GM12864 (cell line): ENCODE results near the gene VASH1.

Experiments used
- DNase-seq: peaks from one replicate; pipeline ENCODE4 v3.0.0-alpha.2; 2011; ENCODE audit warnings: low read depth
- H3K4me3 ChIP-seq: 2 replicates; pipeline ENCODE4 v1.5.1; 2011; ENCODE audit warnings: mild to moderate bottlenecking, low read depth, low read length, control low read depth
- TF ChIP-seq, protein P1 (sequence below): IDR thresholded peaks from 2 replicates; pipeline ENCODE4 v1.5.1; 2011; ENCODE audit warnings: low read depth, mild to moderate bottlenecking, moderate library complexity, low read length, control low read depth, inconsistent platforms; ENCODE audit errors: missing control alignments

VASH1 gene

DNA sequence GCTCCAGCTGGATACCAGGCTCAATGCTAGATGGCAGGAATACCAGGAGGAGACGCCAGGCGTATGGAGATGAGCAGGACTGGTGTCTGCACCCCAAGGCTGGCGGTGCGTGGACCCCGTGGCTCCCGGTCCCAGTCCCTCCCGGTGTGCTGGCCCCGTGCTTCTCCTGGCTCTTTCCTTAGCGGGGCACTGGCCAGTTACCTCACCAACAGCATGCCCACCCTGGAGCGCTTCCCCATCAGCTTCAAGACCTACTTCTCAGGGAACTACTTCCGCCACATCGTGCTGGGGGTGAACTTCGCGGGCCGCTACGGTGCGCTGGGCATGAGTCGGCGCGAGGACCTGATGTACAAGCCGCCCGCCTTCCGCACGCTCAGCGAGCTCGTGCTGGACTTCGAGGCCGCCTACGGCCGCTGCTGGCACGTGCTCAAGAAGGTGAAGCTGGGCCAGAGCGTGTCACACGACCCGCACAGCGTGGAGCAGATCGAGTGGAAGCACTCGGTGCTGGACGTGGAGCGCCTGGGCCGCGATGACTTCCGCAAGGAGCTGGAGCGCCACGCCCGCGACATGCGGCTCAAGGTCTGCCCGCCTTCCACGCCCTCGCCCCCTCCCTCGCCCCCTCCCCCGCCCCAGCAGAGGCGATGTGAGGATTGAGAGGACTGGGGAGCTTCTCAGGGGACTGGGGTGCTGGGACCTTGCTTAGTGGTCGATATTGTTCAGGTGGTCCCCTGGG lies 14.6 kb downstream of the VASH1 start:
- TF ChIP-seq, protein P1, sequence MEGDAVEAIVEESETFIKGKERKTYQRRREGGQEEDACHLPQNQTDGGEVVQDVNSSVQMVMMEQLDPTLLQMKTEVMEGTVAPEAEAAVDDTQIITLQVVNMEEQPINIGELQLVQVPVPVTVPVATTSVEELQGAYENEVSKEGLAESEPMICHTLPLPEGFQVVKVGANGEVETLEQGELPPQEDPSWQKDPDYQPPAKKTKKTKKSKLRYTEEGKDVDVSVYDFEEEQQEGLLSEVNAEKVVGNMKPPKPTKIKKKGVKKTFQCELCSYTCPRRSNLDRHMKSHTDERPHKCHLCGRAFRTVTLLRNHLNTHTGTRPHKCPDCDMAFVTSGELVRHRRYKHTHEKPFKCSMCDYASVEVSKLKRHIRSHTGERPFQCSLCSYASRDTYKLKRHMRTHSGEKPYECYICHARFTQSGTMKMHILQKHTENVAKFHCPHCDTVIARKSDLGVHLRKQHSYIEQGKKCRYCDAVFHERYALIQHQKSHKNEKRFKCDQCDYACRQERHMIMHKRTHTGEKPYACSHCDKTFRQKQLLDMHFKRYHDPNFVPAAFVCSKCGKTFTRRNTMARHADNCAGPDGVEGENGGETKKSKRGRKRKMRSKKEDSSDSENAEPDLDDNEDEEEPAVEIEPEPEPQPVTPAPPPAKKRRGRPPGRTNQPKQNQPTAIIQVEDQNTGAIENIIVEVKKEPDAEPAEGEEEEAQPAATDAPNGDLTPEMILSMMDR = no peak
- DNase-seq = no peak
- H3K4me3 ChIP-seq = no peak overlapping the region

DNA sequence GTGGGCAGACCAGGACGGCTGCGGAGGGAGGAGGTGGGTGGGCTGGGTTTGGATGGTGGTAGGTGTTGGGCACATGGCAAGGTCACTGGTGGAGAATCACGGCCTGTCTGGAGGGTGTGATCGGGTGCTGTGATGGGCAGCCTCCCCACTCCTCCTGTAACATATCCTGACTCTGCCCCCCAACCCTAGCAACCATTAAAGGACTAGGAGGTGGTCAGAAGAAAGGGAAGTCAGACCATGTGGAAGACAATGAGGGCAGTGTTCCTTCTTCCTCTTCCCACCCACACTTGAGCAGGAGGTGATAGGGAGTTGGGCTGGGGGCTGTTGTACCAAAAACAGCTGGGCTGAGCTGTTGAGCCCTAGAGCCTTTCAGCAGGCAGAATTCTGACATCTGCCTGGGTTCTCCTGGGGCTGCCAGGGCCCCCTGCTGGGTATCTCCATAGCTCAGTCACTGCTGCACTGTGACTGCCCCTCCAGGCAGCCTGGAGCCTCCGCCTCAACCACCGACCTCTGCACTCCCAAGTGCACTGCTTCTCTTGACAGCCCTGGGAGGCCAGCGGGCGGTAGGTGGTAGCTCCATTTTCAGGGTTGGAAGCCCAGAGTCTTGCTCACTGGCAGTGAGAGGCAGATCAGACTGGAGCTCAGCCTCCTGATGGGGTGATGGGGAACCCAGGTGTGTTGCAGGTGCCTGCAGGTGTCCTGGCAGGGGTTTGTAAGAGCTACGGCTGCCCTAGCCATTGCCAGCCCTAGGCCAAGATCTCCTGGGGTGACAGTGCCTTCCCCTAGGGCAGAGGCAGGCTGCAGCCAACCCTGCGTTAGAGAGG lies 15.4 kb downstream of the VASH1 start:
- H3K4me3 ChIP-seq = no peak overlapping the region
- TF ChIP-seq, protein P1 = peak; percentile 18
- DNase-seq = no peak

DNA sequence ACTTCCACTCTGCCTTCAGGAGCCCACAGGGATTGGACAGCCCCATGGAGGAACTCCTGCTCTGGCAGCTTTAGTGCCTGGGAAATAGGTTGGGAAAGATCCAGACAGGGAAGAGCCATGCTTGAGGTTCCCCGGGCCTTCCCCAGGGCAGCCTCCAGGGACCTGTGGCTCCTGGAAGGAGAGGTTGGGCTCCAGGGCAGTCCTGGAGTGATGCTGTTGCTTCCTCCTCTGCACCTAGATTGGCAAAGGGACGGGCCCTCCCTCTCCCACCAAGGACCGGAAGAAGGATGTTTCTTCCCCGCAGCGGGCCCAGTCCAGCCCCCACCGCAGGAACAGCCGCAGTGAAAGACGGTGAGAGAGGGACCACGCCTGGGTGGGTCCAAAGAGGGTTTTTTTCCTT lies 16.5 kb downstream of the VASH1 start:
- TF ChIP-seq, protein P1 = no peak

DNA sequence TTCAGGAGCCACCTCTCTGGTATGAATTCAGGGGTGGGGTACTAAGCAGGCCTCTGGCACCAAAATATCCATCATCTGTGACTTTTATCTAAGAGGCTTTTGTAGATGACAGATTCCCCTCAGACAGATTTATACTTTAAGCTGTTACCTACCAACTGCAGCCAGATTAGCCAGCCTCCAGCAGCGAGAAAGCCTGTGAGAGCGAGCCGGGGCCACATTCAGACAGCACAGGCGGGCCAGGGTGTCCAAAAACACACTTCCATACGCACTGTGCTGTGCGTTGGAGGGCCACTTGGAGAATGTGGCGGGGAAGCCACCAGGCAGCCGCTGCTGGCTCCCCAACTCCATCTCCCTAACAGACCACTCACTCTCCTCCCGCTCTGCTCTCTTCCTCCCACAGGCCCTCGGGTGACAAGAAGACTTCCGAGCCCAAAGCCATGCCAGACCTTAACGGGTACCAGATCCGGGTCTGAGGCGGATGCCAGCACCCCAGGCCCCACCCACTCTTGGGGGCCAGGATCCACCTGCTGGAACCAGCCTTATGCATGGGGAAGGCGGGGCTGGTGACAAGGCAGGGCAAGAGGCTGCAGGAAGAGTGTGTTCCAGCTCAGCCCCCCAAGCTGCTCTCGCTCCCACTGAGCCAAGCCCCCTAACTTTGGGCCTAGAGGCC lies 17.4 kb downstream of the VASH1 start:
- TF ChIP-seq, protein P1 = no peak
- DNase-seq = no peak
- H3K4me3 ChIP-seq = no peak overlapping the region

More for the DNA sequence above, 16.5 kb downstream of the VASH1 start:
- no peak overlapping the region for H3K4me3 ChIP-seq
- no peak for DNase-seq

DNA sequence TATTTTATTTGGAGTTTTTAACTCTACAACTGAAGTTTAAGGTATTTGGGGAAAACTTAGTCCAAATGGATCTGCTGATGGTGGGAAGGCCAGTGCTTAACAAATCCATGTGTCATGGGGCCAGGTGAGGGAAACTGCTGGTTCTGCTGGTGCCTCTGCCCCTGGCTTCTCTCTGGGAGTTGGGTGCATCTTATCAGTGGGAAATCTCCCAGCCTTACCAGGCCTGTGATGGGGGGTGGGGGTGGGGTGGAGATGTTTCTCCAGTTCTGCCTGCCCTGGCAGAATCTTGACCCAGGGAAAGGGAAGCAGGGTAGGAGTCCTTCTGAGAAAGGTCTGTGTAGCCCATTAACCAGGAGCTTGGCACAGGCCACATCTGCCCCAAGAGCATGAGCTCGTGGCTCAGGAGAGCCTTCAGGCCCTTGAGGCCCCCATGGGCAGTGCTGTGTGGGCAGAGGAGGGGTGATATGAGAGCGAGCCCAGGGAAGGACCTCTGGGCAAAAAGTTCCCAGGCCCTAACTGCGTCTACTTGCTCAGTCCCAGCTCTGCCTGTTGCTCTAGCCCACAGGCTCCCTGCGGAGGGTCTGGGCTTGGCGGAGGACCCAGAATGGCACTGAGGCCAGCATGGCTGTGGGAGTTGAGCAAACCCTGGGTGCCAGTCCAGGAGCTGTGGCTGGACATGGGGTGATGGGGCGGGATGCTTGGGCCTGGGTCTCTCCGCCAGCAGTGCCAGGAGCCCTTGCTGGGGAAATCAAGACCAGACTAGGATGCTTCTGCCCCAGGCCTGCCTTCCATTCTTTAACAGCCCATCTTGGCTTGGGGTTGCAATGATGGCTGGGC lies 18.2 kb downstream of the VASH1 start:
- TF ChIP-seq, protein P1 = no peak
- no peak overlapping the region for H3K4me3 ChIP-seq
- no peak for DNase-seq

DNA sequence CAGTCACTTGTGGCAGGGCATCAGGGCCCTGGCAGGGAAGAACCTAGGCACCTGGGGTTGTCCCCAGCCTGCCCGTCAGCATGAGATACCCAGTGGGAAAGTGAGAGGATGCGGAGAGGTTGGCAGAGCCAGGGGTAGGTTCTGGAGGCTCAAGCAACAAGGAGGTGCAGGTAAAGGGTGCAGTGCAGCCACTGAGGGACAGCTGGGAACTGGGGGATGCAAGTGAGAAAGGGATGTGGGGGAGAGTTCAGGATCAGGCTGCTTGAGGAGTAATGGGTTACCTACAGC lies 18.7 kb downstream of the VASH1 start:
- H3K4me3 ChIP-seq = no peak overlapping the region
- DNase-seq = no peak
- TF ChIP-seq, protein P1 = no peak
